ENCODE data around the gene BTG2. TPM values are rescaled to one million over a fixed set of nuclear protein-coding genes. Genes with fewer than 3 reads are reported as not detected.

The BTG2 gene
- total RNA-seq, 1 experiment from 2014 or later: 19.4 TPM

GRCh38 chr1:203320591-203321272, 15.4 kb downstream of the BTG2 start (continued):
- no peak for TF ChIP-seq PRDM15 (CRISPR knock-in tag; IDR thresholded peaks at IDR 0.05)
- TF ChIP-seq FOXK1 (CRISPR knock-in tag; IDR thresholded peaks at IDR 0.05): 0 out of 2 replicates have a peak, but pooled peaks have one; percentile 57
- TF ChIP-seq ELF4 (CRISPR knock-in tag; IDR thresholded peaks at IDR 0.05; ENCODE audit: low read depth): no peak

GRCh38 chr1:203321273-203322052, 16.1 kb downstream of the BTG2 start:
- DNase-seq (ENCODE audit: low spot score): no peak
- no peaks in the 10 kb centered on the region for H3K36me3 Mint-ChIP-seq
- TF ChIP-seq EMX1 (CRISPR knock-in tag; IDR thresholded peaks at IDR 0.05) (no peak), OVOL2 (CRISPR knock-in tag; IDR thresholded peaks at IDR 0.05; ENCODE audit: borderline replicate concordance) (no peak), SOX15 (CRISPR knock-in tag; IDR thresholded peaks at IDR 0.05) (no peak), TP53 (CRISPR knock-in tag; IDR thresholded peaks at IDR 0.05) (no peak), TEAD1 (CRISPR knock-in tag; IDR thresholded peaks at IDR 0.05) (no peak), MAX (CRISPR knock-in tag; IDR thresholded peaks at IDR 0.05) (0 out of 2 replicates have a peak, but pooled peaks have one; percentile 17)
- H3K27me3 Mint-ChIP-seq (ENCODE audit: low read depth): peaks cover 98% of the 10 kb centered on the region
- ChIA-PET POLR2A (interaction anchor here (1.4 to 1.8 kb wide), 2 partner anchors 15 to 31 kb away, joined by 8 to 11 read pairs; no protein-coding TSS in a partner anchor), CTCF (interaction anchor here (0.5 to 2.3 kb wide), 21 partner anchors 9 to 410 kb away, joined by 3 to 16 read pairs (median 4); partner anchors contain the start of gene BTG2)
- no peak overlapping the region for H3K4me3 Mint-ChIP-seq
- peaks cover 43% of the 10 kb centered on the region for H3K4me1 Mint-ChIP-seq
- H3K9me3 Mint-ChIP-seq: no peaks in the 10 kb centered on the region
- no peak overlapping the region for H3K27ac Mint-ChIP-seq
- no peak for ATAC-seq

GRCh38 chr1:203322500-203323179, 17.3 kb downstream of the BTG2 start:
- H3K4me3 Mint-ChIP-seq: no peak overlapping the region
- POLR2A ChIA-PET: no interaction called here
- no peaks in the 10 kb centered on the region for H3K9me3 Mint-ChIP-seq
- no peak for TF ChIP-seq CTCF (IDR thresholded peaks at IDR 0.05)
- no peak for TF ChIP-seq SOX15 (CRISPR knock-in tag; IDR thresholded peaks at IDR 0.05)
- TF ChIP-seq E2F5 (CRISPR knock-in tag; IDR thresholded peaks at IDR 0.05): no peak
- TF ChIP-seq ELF4 (CRISPR knock-in tag; IDR thresholded peaks at IDR 0.05; ENCODE audit: low read depth): no peak
- no peak for TF ChIP-seq CBFB (CRISPR knock-in tag; IDR thresholded peaks at IDR 0.05; ENCODE audit: low read depth)
- TF ChIP-seq ZNF532 (CRISPR knock-in tag; IDR thresholded peaks at IDR 0.05; ENCODE audit: borderline replicate concordance): no peak
- no peak for TF ChIP-seq ZNF317 (CRISPR knock-in tag; IDR thresholded peaks at IDR 0.05; ENCODE audit: borderline replicate concordance, low read depth)
- TF ChIP-seq USF2 (CRISPR knock-in tag; IDR thresholded peaks at IDR 0.05): no peak
- no peak for TF ChIP-seq NR3C1 (CRISPR knock-in tag; conservative IDR thresholded peaks at IDR 0.05; ENCODE audit: low read depth)

More at GRCh38 chr1:203322500-203323179, 17.3 kb downstream of the BTG2 start:
- H3K27ac Mint-ChIP-seq: no peak overlapping the region
- peaks cover 91% of the 10 kb centered on the region for H3K27me3 Mint-ChIP-seq (ENCODE audit: low read depth)
- peaks cover 46% of the 10 kb centered on the region for H3K4me1 Mint-ChIP-seq
- CTCF ChIA-PET: interaction anchor here (0.5 to 1.4 kb wide), 2 partner anchors 15 to 55 kb away, joined by 3 read pairs; no protein-coding TSS in a partner anchor
- DNase-seq (ENCODE audit: low spot score) (no peak), ATAC-seq (no peak)
- no peaks in the 10 kb centered on the region for H3K36me3 Mint-ChIP-seq

All from WTC11 (cell line).